8988T (cell line): Measurements from ENCODE around the gene NANOS2.

ENCODE experiments used
- DNase-seq: peaks from one replicate; pipeline ENCODE4 v3.0.0; 2011

NANOS2 gene

GRCh38 chr19:45890877-45891276 lies 23.7 kb downstream of the NANOS2 start:
- no peak for DNase-seq

- no peak for DNase-seq
Measured at GRCh38 chr19:45889210-45889885, 25.2 kb downstream of the NANOS2 start.

GRCh38 chr19:45887200-45887710 lies 27.3 kb downstream of the NANOS2 start:
- no peak for DNase-seq

- peak; percentile 90 for DNase-seq
Measured at GRCh38 chr19:45886427-45887199, 28.0 kb downstream of the NANOS2 start.

- DNase-seq: peak; percentile 75
Measured at GRCh38 chr19:45885556-45886426, 28.8 kb downstream of the NANOS2 start, which contains the start of gene IRF2BP1. TSS of gene IRF2BP1 (minus strand) at chr19:45886141. CDS start at chr19:45885774, 367 bp downstream.

- DNase-seq: peak; percentile 2
Measured at GRCh38 chr19:45884682-45885555, 29.7 kb downstream of the NANOS2 start.

GRCh38 chr19:45883881-45884681 lies 30.5 kb downstream of the NANOS2 start:
- no peak for DNase-seq

- no peak for DNase-seq
Measured at GRCh38 chr19:45883586-45883880, 31.0 kb downstream of the NANOS2 start.

GRCh38 chr19:45882652-45883585 lies 31.7 kb downstream of the NANOS2 start:
- DNase-seq: peak; percentile 87

- no peak for DNase-seq
Measured at GRCh38 chr19:45881909-45882528, 32.6 kb downstream of the NANOS2 start.

GRCh38 chr19:45881082-45881908 lies 33.3 kb downstream of the NANOS2 start:
- DNase-seq: no peak

- DNase-seq: no peak
Measured at GRCh38 chr19:45879971-45880370, 34.6 kb downstream of the NANOS2 start.

- DNase-seq: no peak
Measured at GRCh38 chr19:45879055-45879454, 35.5 kb downstream of the NANOS2 start.

GRCh38 chr19:45878043-45878794 lies 36.4 kb downstream of the NANOS2 start:
- no peak for DNase-seq

- DNase-seq: no peak
Measured at GRCh38 chr19:45876411-45877197, 38.0 kb downstream of the NANOS2 start.

- DNase-seq: no peak
Measured at GRCh38 chr19:45876161-45876410, 38.5 kb downstream of the NANOS2 start.

- DNase-seq: no peak
Measured at GRCh38 chr19:45874620-45874966, 40.0 kb downstream of the NANOS2 start.
